ENCODE results near the gene LGR6.

DNA sequence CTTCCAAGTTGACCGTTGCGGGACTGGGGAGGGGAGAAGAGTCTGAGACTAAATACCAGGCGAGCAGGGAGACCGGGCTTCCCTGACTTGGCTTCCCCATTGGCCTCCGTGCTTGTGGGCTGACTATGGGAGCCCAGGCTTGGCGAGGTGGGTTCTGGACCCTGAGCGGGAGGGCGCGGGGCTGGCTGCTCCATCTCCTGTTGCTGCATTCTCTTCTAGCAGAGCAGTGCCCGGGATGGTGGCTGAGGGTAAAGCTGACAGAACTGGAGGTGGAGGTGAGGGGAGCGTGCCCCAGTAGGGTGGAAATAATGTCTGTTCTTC, 689 bp downstream of the LGR6 start:
- TF ChIP-seq, protein P1, sequence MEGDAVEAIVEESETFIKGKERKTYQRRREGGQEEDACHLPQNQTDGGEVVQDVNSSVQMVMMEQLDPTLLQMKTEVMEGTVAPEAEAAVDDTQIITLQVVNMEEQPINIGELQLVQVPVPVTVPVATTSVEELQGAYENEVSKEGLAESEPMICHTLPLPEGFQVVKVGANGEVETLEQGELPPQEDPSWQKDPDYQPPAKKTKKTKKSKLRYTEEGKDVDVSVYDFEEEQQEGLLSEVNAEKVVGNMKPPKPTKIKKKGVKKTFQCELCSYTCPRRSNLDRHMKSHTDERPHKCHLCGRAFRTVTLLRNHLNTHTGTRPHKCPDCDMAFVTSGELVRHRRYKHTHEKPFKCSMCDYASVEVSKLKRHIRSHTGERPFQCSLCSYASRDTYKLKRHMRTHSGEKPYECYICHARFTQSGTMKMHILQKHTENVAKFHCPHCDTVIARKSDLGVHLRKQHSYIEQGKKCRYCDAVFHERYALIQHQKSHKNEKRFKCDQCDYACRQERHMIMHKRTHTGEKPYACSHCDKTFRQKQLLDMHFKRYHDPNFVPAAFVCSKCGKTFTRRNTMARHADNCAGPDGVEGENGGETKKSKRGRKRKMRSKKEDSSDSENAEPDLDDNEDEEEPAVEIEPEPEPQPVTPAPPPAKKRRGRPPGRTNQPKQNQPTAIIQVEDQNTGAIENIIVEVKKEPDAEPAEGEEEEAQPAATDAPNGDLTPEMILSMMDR (IDR thresholded peaks at IDR 0.05), result no peak
- TF ChIP-seq POLR2AphosphoS5 (IDR thresholded peaks at IDR 0.05; ENCODE audit: low read depth, low read length) (no peak), TCF7L2 (IDR thresholded peaks at IDR 0.05; ENCODE audit: low read depth, low read length) (no peak)
- TF ChIP-seq, protein P2, sequence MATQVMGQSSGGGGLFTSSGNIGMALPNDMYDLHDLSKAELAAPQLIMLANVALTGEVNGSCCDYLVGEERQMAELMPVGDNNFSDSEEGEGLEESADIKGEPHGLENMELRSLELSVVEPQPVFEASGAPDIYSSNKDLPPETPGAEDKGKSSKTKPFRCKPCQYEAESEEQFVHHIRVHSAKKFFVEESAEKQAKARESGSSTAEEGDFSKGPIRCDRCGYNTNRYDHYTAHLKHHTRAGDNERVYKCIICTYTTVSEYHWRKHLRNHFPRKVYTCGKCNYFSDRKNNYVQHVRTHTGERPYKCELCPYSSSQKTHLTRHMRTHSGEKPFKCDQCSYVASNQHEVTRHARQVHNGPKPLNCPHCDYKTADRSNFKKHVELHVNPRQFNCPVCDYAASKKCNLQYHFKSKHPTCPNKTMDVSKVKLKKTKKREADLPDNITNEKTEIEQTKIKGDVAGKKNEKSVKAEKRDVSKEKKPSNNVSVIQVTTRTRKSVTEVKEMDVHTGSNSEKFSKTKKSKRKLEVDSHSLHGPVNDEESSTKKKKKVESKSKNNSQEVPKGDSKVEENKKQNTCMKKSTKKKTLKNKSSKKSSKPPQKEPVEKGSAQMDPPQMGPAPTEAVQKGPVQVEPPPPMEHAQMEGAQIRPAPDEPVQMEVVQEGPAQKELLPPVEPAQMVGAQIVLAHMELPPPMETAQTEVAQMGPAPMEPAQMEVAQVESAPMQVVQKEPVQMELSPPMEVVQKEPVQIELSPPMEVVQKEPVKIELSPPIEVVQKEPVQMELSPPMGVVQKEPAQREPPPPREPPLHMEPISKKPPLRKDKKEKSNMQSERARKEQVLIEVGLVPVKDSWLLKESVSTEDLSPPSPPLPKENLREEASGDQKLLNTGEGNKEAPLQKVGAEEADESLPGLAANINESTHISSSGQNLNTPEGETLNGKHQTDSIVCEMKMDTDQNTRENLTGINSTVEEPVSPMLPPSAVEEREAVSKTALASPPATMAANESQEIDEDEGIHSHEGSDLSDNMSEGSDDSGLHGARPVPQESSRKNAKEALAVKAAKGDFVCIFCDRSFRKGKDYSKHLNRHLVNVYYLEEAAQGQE (IDR thresholded peaks at IDR 0.05; ENCODE audit: insufficient read depth in 1 of 2, low read depth in 2 of 2, low read length in 1 of 2), result no peak

All from Panc1 (cell line).